Transverse colon (tissue), 4 donors: ENCODE measurements around the gene COMMD3.

Source experiments
- CTCF ChIP-seq, 5 experiments: fragments of 200-600 bp in 3 of 5; fragments of 450-650 bp in 2 of 5; sonication (generic) in 3 of 5; IDR thresholded peaks; 1 replicate in 2 of 5; 2 replicates in 3 of 5; pipeline ENCODE4 v1.5.1; 2016 to 2017; ENCODE audit warnings: antibody characterized with exemption in 5 of 5, inconsistent platforms in 3 of 5, mild to moderate bottlenecking in 2 of 5, moderate library complexity in 1 of 5
- POLR2AphosphoS5 ChIP-seq, 3 donors: sonication (generic); formaldehyde crosslinking; IDR thresholded peaks; one replicate each; pipeline ENCODE4 v1.6.1; 2016; ENCODE audit warnings: antibody characterized with exemption in 3 of 3

DNA sequence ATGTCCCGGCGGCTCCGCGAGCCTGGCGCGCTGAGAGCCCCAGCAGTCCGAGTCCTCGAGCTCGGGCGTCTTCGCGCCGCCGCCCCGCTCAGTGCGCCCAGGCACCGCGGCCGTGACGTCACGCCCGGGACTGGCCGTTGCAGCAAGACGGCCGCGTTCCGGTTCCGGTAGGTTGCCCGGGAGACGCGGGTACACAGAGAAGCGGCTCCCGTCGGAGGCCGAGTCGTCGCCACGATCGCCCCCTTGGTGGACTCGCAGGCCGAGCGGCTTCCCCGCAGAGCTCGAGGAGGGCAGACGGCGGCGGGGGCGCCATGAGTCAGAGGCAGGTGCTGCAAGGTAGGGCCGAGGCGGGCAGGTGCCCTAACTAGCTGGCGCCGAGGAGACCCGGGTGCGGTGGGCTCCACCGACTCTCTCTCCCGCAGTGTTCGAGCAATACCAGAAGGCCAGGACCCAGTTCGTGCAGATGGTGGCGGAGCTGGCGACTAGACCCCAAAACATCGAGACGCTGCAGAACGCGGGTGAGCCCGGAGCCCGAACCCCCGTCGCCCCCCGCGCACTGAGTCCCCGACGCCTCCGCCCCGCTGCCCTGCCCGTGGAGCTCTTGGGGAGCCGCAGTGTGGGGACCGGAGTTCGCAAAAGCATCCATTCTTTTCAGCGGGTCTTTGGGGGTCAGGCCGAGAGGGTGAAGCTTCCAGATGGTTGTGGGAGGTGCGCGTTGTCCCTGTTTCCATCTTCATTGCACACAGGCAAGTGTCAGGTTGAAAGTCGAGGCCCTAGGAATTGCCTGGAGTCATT, 29.3 kb downstream of the COMMD3 start, which contains the start of gene SPAG6:
- no peak for TF ChIP-seq POLR2AphosphoS5 (IDR thresholded peaks at IDR 0.05)
- TF ChIP-seq CTCF (IDR thresholded peaks at IDR 0.05): no peak
